Measurements from ENCODE around the gene GNB1.

- TF ChIP-seq CTCF (conservative IDR thresholded peaks at IDR 0.05; ENCODE audit: low read depth, low read length) (no peak), EZH2 (IDR thresholded peaks at IDR 0.05; ENCODE audit: borderline replicate concordance, low read depth, low read length, poor library complexity, severe bottlenecking) (no peak)
Measured at GRCh38 chr1:1917995-1918900, 27.4 kb upstream of the GNB1 start.
